SK-N-MC (cell line): ENCODE measurements around the gene TBC1D9B.

Experiments
- EZH2 ChIP-seq: fragments of 200-600 bp; sonication (generic); IDR thresholded peaks from one replicate; pipeline ENCODE4 v1.6.1; 2017; ENCODE audit warnings: antibody characterized with exemption
- POLR2AphosphoS5 ChIP-seq: IDR thresholded peaks from 2 replicates; pipeline ENCODE4 v1.6.1; 2012; ENCODE audit warnings: mild to moderate bottlenecking, low read depth, low read length, borderline replicate concordance

- no peak for TF ChIP-seq POLR2AphosphoS5
- TF ChIP-seq EZH2 = no peak
Observed at GRCh38 chr5:179885491-179886090, 22.1 kb downstream of the TBC1D9B start.
